SK-N-SH (cell line): ENCODE measurements around the gene UGT1A7. TPM values are rescaled to one million over a fixed set of nuclear protein-coding genes. Genes with fewer than 3 reads are reported as not detected.

Experiments used
- CTCF ChIA-PET: fragments of 300-600, 350-600 bp; formaldehyde crosslinking; extraction: SDS; loops from one replicate; lab custom pipeline; 2021; lab: Yijun Ruan, JAX
- POLR2A ChIA-PET: fragments of 350-600 bp; sonication (Branson Sonifier 250); formaldehyde crosslinking; extraction: SDS; loops from one replicate; lab custom pipeline; 2020; ENCODE audit warnings: antibody characterized with exemption, inconsistent platforms; lab: Yijun Ruan, JAX
- DNase-seq: peaks from one replicate; pipeline ENCODE4 v3.0.0; 2012
- H2AFZ ChIP-seq: fragments of 200-600 bp; sonication (generic); 2 replicates; pipeline ENCODE4 v1.8.1; 2016; ENCODE audit warnings: antibody characterized with exemption, mild to moderate bottlenecking, low read depth
- H3F3A ChIP-seq: fragments of 200-600 bp; sonication (generic); replicated peaks from 2 replicates; pipeline ENCODE3; 2016; ENCODE audit warnings: antibody characterized with exemption, mild to moderate bottlenecking; ENCODE audit not compliant: insufficient read depth
- H3K27ac ChIP-seq, 2 experiments: fragments of 200-500 bp in 1 of 2; fragments of 200-600 bp in 1 of 2; sonication (Bioruptor generic) in 1 of 2; sonication (generic), shearing (Covaris generic) in 1 of 2; 2 replicates each; pipeline versions ENCODE4 v1.5.1 to v1.6.1; 2014 to 2016; ENCODE audit warnings: low read depth in 2 of 2, inconsistent platforms in 1 of 2, low read length in 1 of 2, mild to moderate bottlenecking in 1 of 2, mixed read lengths in 1 of 2
- H3K27me3 ChIP-seq: fragments of 200-600 bp; sonication (generic), shearing (Covaris generic); 2 replicates; pipeline ENCODE4 v1.6.1; 2016; ENCODE audit warnings: mixed run types; ENCODE audit not compliant: insufficient read depth
- H3K36me3 ChIP-seq, 2 experiments: fragments of 200-500 bp in 1 of 2; fragments of 200-600 bp in 1 of 2; sonication (Bioruptor generic) in 1 of 2; sonication (generic) in 1 of 2; replicated peaks in 1 of 2; 2 replicates each; pipeline versions ENCODE3 to v1.5.1; 2014 to 2016; ENCODE audit warnings: low read length in 1 of 2, mild to moderate bottlenecking in 1 of 2; ENCODE audit not compliant: insufficient read depth in 2 of 2, control insufficient read depth in 1 of 2
- H3K4me1 ChIP-seq, 2 experiments: fragments of 200-500 bp in 1 of 2; fragments of 200-600 bp in 1 of 2; sonication (Bioruptor generic) in 1 of 2; sonication (generic), shearing (Covaris generic) in 1 of 2; 2 replicates each; pipeline versions ENCODE4 v1.5.1 to v1.6.1; 2014 to 2016; ENCODE audit warnings: low read depth in 1 of 2, low read length in 1 of 2, mixed run types in 1 of 2; ENCODE audit not compliant: insufficient read depth in 2 of 2, control insufficient read depth in 1 of 2
- H3K4me2 ChIP-seq: fragments of 200-600 bp; sonication (generic), shearing (Covaris generic); 2 replicates; pipeline ENCODE4 v1.6.1; 2017; ENCODE audit warnings: mixed run types
- H3K4me3 ChIP-seq, 2 experiments: fragments of 200-500 bp in 1 of 2; fragments of 200-600 bp in 1 of 2; sonication (Bioruptor generic) in 1 of 2; sonication (generic), shearing (Covaris generic) in 1 of 2; 2 replicates each; pipeline versions ENCODE4 v1.5.1 to v1.8.1; 2014 to 2016; ENCODE audit warnings: low read depth in 2 of 2, inconsistent platforms in 1 of 2, low read length in 1 of 2, mild to moderate bottlenecking in 1 of 2, mixed read lengths in 1 of 2, moderate library complexity in 1 of 2
- H3K79me2 ChIP-seq: fragments of 200-600 bp; sonication (generic); 2 replicates; pipeline ENCODE4 v1.8.1; 2017; ENCODE audit warnings: mild to moderate bottlenecking; ENCODE audit not compliant: insufficient read depth
- H3K9ac ChIP-seq: fragments of 200-600 bp; sonication (generic); 2 replicates; pipeline ENCODE4 v1.6.1; 2017; ENCODE audit warnings: mixed run types
- H3K9me2 ChIP-seq: fragments of 200-600 bp; sonication (generic); 2 replicates; pipeline ENCODE4 v1.6.1; 2017; ENCODE audit warnings: mixed run types
- H3K9me3 ChIP-seq: fragments of 200-600 bp; sonication (generic); 2 replicates; pipeline ENCODE4 v1.6.1; 2017; ENCODE audit warnings: mixed run types, mild to moderate bottlenecking, moderate library complexity
- H4K20me1 ChIP-seq: fragments of 200-600 bp; sonication (generic); 2 replicates; pipeline ENCODE4 v1.6.1; 2017; ENCODE audit warnings: mild to moderate bottlenecking, mixed run types; ENCODE audit not compliant: insufficient read depth
- CHD2 ChIP-seq: fragments of 150-350 bp; IDR thresholded peaks from 2 replicates; pipeline ENCODE4 v1.6.1; 2018; ENCODE audit warnings: low read length; ENCODE audit not compliant: partially characterized antibody
- EZH2phosphoT487 ChIP-seq: fragments of 200-600 bp; sonication (generic); IDR thresholded peaks from 2 replicates; pipeline ENCODE4 v1.6.1; 2017; ENCODE audit warnings: low read depth, mixed run types, mild to moderate bottlenecking, antibody characterized with exemption, moderate library complexity, borderline replicate concordance
- GABPA ChIP-seq: IDR thresholded peaks from 2 replicates; pipeline ENCODE4 v1.4.0; 2012; ENCODE audit warnings: low read depth, mild to moderate bottlenecking
- GATA2 ChIP-seq: sonication (generic); formaldehyde crosslinking; IDR thresholded peaks from 2 replicates; pipeline ENCODE4 v1.5.0; 2020; ENCODE audit warnings: mild to moderate bottlenecking, missing genetic modification reagents
- MEF2A ChIP-seq: IDR thresholded peaks from 2 replicates; pipeline ENCODE4 v1.4.0; 2012; ENCODE audit warnings: low read depth, borderline replicate concordance
- NFIC ChIP-seq: IDR thresholded peaks from 2 replicates; pipeline ENCODE4 v1.4.0; 2012; ENCODE audit warnings: borderline replicate concordance
- SIN3A ChIP-seq: IDR thresholded peaks from 2 replicates; pipeline ENCODE4 v1.6.1; 2012; ENCODE audit warnings: low read depth, mild to moderate bottlenecking, low read length, moderate library complexity, borderline replicate concordance
- USF2 ChIP-seq: fragments of 150-350 bp; IDR thresholded peaks from 2 replicates; pipeline ENCODE4 v1.6.1; 2017; ENCODE audit warnings: antibody characterized with exemption, low read length, low read depth, borderline replicate concordance
- YY1 ChIP-seq: IDR thresholded peaks from 2 replicates; pipeline ENCODE4 v1.4.0; 2012; ENCODE audit warnings: low read depth, mild to moderate bottlenecking
- ZBTB33 ChIP-seq: IDR thresholded peaks from 2 replicates; pipeline ENCODE4 v1.4.0; 2012; ENCODE audit warnings: low read depth, borderline replicate concordance
- WGBS: methylation state at CpG from one replicate; pipeline ENCODE4 v1.1.6; 2017; ENCODE audit warnings: low lambda C conversion rate; 5-methylcytosine and 5-hydroxymethylcytosine counted together
- polyA plus RNA-seq, 3 experiments: library from polyadenylated mRNA; depleted of rRNA; stranded (reverse); fragments of >200 nt; gene quantifications; 2 replicates each; pipeline ENCODE4 v1.2.3, GENCODE V29; 2012
- TF ChIP-seq, protein P1 (sequence below): fragments of 200-600 bp; sonication (generic); IDR thresholded peaks from 2 replicates; pipeline ENCODE4 v1.6.1; 2017; ENCODE audit warnings: antibody characterized with exemption, mild to moderate bottlenecking, moderate library complexity
- TF ChIP-seq, protein P2 (sequence below): IDR thresholded peaks from 2 replicates; pipeline ENCODE4 v1.6.1; 2012; ENCODE audit warnings: mild to moderate bottlenecking, low read depth, low read length, moderate library complexity
- TF ChIP-seq, protein P3 (sequence below): fragments of 150-350 bp; IDR thresholded peaks from 2 replicates; pipeline ENCODE4 v1.6.1; 2016; ENCODE audit warnings: mild to moderate bottlenecking, low read depth, low read length
- TF ChIP-seq, protein P4 (sequence below): IDR thresholded peaks from 2 replicates; pipeline ENCODE4 v1.4.0; 2012; ENCODE audit warnings: low read depth, borderline replicate concordance

The UGT1A7 gene
- polyA plus RNA-seq, 1 of the 3 experiments (the other 2 are of a cell fraction): not detected

GRCh38 chr2:233815861-233816260 is 134.2 kb downstream of the UGT1A7 start:
- Histone ChIP-seq H3K4me1 (peaks cover 0 to 3% of the 10 kb centered on the region in 2 experiments; a peak in 1 of 4 replicates), H3K9me3 (no peaks in the 10 kb centered on the region), H2AFZ (no peak overlapping the region)
- TF ChIP-seq, protein P1, sequence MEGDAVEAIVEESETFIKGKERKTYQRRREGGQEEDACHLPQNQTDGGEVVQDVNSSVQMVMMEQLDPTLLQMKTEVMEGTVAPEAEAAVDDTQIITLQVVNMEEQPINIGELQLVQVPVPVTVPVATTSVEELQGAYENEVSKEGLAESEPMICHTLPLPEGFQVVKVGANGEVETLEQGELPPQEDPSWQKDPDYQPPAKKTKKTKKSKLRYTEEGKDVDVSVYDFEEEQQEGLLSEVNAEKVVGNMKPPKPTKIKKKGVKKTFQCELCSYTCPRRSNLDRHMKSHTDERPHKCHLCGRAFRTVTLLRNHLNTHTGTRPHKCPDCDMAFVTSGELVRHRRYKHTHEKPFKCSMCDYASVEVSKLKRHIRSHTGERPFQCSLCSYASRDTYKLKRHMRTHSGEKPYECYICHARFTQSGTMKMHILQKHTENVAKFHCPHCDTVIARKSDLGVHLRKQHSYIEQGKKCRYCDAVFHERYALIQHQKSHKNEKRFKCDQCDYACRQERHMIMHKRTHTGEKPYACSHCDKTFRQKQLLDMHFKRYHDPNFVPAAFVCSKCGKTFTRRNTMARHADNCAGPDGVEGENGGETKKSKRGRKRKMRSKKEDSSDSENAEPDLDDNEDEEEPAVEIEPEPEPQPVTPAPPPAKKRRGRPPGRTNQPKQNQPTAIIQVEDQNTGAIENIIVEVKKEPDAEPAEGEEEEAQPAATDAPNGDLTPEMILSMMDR: no peak
- TF ChIP-seq MEF2A: no peak
- TF ChIP-seq GABPA: no peak
- no peak for TF ChIP-seq USF2
- TF ChIP-seq, protein P2, sequence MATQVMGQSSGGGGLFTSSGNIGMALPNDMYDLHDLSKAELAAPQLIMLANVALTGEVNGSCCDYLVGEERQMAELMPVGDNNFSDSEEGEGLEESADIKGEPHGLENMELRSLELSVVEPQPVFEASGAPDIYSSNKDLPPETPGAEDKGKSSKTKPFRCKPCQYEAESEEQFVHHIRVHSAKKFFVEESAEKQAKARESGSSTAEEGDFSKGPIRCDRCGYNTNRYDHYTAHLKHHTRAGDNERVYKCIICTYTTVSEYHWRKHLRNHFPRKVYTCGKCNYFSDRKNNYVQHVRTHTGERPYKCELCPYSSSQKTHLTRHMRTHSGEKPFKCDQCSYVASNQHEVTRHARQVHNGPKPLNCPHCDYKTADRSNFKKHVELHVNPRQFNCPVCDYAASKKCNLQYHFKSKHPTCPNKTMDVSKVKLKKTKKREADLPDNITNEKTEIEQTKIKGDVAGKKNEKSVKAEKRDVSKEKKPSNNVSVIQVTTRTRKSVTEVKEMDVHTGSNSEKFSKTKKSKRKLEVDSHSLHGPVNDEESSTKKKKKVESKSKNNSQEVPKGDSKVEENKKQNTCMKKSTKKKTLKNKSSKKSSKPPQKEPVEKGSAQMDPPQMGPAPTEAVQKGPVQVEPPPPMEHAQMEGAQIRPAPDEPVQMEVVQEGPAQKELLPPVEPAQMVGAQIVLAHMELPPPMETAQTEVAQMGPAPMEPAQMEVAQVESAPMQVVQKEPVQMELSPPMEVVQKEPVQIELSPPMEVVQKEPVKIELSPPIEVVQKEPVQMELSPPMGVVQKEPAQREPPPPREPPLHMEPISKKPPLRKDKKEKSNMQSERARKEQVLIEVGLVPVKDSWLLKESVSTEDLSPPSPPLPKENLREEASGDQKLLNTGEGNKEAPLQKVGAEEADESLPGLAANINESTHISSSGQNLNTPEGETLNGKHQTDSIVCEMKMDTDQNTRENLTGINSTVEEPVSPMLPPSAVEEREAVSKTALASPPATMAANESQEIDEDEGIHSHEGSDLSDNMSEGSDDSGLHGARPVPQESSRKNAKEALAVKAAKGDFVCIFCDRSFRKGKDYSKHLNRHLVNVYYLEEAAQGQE: no peak
- no peak for TF ChIP-seq ZBTB33
- TF ChIP-seq, protein P3, sequence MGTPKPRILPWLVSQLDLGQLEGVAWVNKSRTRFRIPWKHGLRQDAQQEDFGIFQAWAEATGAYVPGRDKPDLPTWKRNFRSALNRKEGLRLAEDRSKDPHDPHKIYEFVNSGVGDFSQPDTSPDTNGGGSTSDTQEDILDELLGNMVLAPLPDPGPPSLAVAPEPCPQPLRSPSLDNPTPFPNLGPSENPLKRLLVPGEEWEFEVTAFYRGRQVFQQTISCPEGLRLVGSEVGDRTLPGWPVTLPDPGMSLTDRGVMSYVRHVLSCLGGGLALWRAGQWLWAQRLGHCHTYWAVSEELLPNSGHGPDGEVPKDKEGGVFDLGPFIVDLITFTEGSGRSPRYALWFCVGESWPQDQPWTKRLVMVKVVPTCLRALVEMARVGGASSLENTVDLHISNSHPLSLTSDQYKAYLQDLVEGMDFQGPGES: no peak
- no peak for TF ChIP-seq CHD2
- TF ChIP-seq SIN3A: no peak
- TF ChIP-seq YY1: no peak
- TF ChIP-seq, protein P4, sequence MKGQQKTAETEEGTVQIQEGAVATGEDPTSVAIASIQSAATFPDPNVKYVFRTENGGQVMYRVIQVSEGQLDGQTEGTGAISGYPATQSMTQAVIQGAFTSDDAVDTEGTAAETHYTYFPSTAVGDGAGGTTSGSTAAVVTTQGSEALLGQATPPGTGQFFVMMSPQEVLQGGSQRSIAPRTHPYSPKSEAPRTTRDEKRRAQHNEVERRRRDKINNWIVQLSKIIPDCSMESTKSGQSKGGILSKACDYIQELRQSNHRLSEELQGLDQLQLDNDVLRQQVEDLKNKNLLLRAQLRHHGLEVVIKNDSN: no peak
- no peak for TF ChIP-seq NFIC
- TF ChIP-seq EZH2phosphoT487: no peak
- no peak for TF ChIP-seq GATA2 (CRISPR knock-in tag)
- TF ChIP-seq, all 33 proteins: peak for 0
- H3K4me2 ChIP-seq: no peak overlapping the region
- no peaks in the 10 kb centered on the region for H3K36me3 ChIP-seq
- ChIA-PET POLR2A (no interaction called here), CTCF (no interaction called here)
- WGBS: 70% methylated on average over 6 of the region's 6 CpGs
- no peak for DNase-seq
- no peaks in the 10 kb centered on the region for H3K9me2 ChIP-seq
- no peak overlapping the region; a peak in 1 of 4 replicates for H3K27ac ChIP-seq
- no peaks in the 10 kb centered on the region for H4K20me1 ChIP-seq
- no peak overlapping the region for H3K9ac ChIP-seq
- no peaks in the 10 kb centered on the region for H3F3A ChIP-seq
- H3K4me3 ChIP-seq: no peak overlapping the region
- H3K27me3 ChIP-seq: no peaks in the 10 kb centered on the region
- H3K79me2 ChIP-seq: no peaks in the 10 kb centered on the region
